Measurements from ENCODE around the gene ITPKC. TPM values are rescaled to one million over a fixed set of nuclear protein-coding genes. Genes with fewer than 3 reads are reported as not detected.

The ITPKC gene
- total and polyA plus RNA-seq, 2 experiments from 2014 or later, result 5.3 to 12.6 TPM

GRCh38 chr19:40674291-40674690, 42.6 kb upstream of the ITPKC start:
- Mint-ChIP-seq H3K36me3 (ENCODE audit: low read depth) (peaks cover 45% of the 10 kb centered on the region), H3K27ac (no peak overlapping the region)

More at GRCh38 chr19:40674291-40674690, 42.6 kb upstream of the ITPKC start:
- Histone ChIP-seq H3K4me2 (no peak overlapping the region), H3K9me2 (ENCODE audit: insufficient read depth) (no peaks in the 10 kb centered on the region), H3K79me2 (replicated peaks; ENCODE audit: insufficient read depth) (no peaks in the 10 kb centered on the region), H4K20me1 (replicated peaks; ENCODE audit: insufficient read depth) (no peaks in the 10 kb centered on the region), H2AFZ (no peak overlapping the region), H3K4me3 (no peak overlapping the region), H3K36me3 (ENCODE audit: insufficient read depth) (peaks cover 15% of the 10 kb centered on the region; the same call in 1 of the 2 replicates), H3F3A (replicated peaks; ENCODE audit: low read depth) (no peaks in the 10 kb centered on the region), H3K27me3 (ENCODE audit: insufficient read depth) (no peaks in the 10 kb centered on the region), H3K27ac (ENCODE audit: low read depth) (no peak overlapping the region), H3K4me1 (ENCODE audit: insufficient read depth) (no peaks in the 10 kb centered on the region)
- H3K4me3 Mint-ChIP-seq, result no peak overlapping the region
- ATAC-seq (no peak), DNase-seq (ENCODE audit: low spot score) (no peak)
- no peaks in the 10 kb centered on the region for H3K9me3 Mint-ChIP-seq
- peaks cover 2% of the 10 kb centered on the region for H3K27me3 Mint-ChIP-seq (ENCODE audit: insufficient read depth, low read depth, poor library complexity)
- TF ChIP-seq EZH2 (IDR thresholded peaks at IDR 0.05; ENCODE audit: low read depth, unreplicated experiment) (no peak), JUNB (IDR thresholded peaks at IDR 0.05; ENCODE audit: unreplicated experiment) (no peak), NANOG (IDR thresholded peaks at IDR 0.05; ENCODE audit: borderline replicate concordance) (no peak), CREB1 (CRISPR knock-in tag; IDR thresholded peaks at IDR 0.05; ENCODE audit: low read depth) (no peak), ETS1 (IDR thresholded peaks at IDR 0.05) (no peak), POLR2AphosphoS5 (IDR thresholded peaks at IDR 0.05; ENCODE audit: low read depth) (no peak), ZNF114 (CRISPR knock-in tag; IDR thresholded peaks at IDR 0.05) (no peak), EZH2phosphoT487 (IDR thresholded peaks at IDR 0.05; ENCODE audit: unreplicated experiment) (no peak), REST (IDR thresholded peaks at IDR 0.05; ENCODE audit: unreplicated experiment) (no peak), CTCF (conservative IDR thresholded peaks at IDR 0.05; ENCODE audit: low read depth in 2 of 2) (no peak), ZNF462 (CRISPR knock-in tag; IDR thresholded peaks at IDR 0.05) (no peak)
- no peaks in the 10 kb centered on the region for H3K4me1 Mint-ChIP-seq

Measured in GM23338 (cell line).